IMR-90 (cell line): Measurements from ENCODE around the gene TPST1. TPM values are rescaled to one million over a fixed set of nuclear protein-coding genes. Genes with fewer than 3 reads are reported as not detected.

ENCODE experiments used
- ATAC-seq: fragments of 200-7000 bp; cut with Tn5 transposase; 2 replicates; pipeline ENCODE4 v1.9.1; 2020; ENCODE audit warnings: low read depth, mild to moderate bottlenecking, moderate library complexity
- BruUV-seq: library from RNA; stranded (reverse); fragments of 400-500 nt; replicated peaks from 2 replicates; lab custom pipeline; 2021; lab: Mats Ljungman, UMichigan
- CTCF ChIA-PET: fragments of 300-600 bp; formaldehyde crosslinking; extraction: SDS; loops from one replicate; lab custom pipeline; 2021; ENCODE audit warnings: antibody characterized with exemption; lab: Yijun Ruan, JAX
- POLR2A ChIA-PET: fragments of 300-600 bp; sonication (Branson Sonifier 250); formaldehyde crosslinking; loops from one replicate; lab custom pipeline; 2022; ENCODE audit warnings: antibody characterized with exemption; ENCODE audit not compliant: unreplicated experiment; lab: Charles Lee
- DNase-seq: peaks from one replicate; pipeline ENCODE4 v3.0.0; 2013
- H2AFZ ChIP-seq: replicated peaks from 2 replicates; pipeline ENCODE3; 2013; ENCODE audit warnings: low read length, mild to moderate bottlenecking; ENCODE audit not compliant: poor library complexity
- H2AK5ac ChIP-seq: 2 replicates; pipeline ENCODE4 v1.6.1; 2013; ENCODE audit warnings: low read depth, low read length, inconsistent platforms
- H2AK9ac ChIP-seq: replicated peaks from 2 replicates; pipeline ENCODE3; 2013; ENCODE audit warnings: mild to moderate bottlenecking, low read depth, low read length, moderate library complexity; ENCODE audit not compliant: poor library complexity
- H2BK120ac ChIP-seq: 2 replicates; pipeline ENCODE4 v1.6.1; 2013; ENCODE audit warnings: low read depth, low read length, inconsistent platforms
- H2BK15ac ChIP-seq: 3 replicates; pipeline ENCODE4 v1.6.1; 2013; ENCODE audit warnings: low read depth, low read length, inconsistent platforms
- H2BK20ac ChIP-seq: 2 replicates; pipeline ENCODE4 v1.6.1; 2013; ENCODE audit warnings: low read depth, mild to moderate bottlenecking, inconsistent platforms, low read length, moderate library complexity
- H2BK5ac ChIP-seq: 2 replicates; pipeline ENCODE4 v1.6.1; 2013; ENCODE audit warnings: mild to moderate bottlenecking, low read depth, low read length, inconsistent platforms; ENCODE audit not compliant: poor library complexity, severe bottlenecking
- H3K14ac ChIP-seq: replicated peaks from 2 replicates; pipeline ENCODE4 v1.6.1; 2013; ENCODE audit warnings: low read depth, low read length, inconsistent platforms
- H3K18ac ChIP-seq: 2 replicates; pipeline ENCODE4 v1.6.1; 2013; ENCODE audit warnings: low read depth, low read length, control low read depth
- H3K23ac ChIP-seq: 2 replicates; pipeline ENCODE4 v1.6.1; 2013; ENCODE audit warnings: low read depth, low read length, inconsistent platforms
- H3K27ac ChIP-seq: 2 replicates; pipeline ENCODE4 v1.5.1; 2013; ENCODE audit warnings: mild to moderate bottlenecking, control low read depth, low read length; ENCODE audit not compliant: insufficient read depth
- H3K27me3 ChIP-seq: 2 replicates; pipeline ENCODE4 v1.6.1; 2013; ENCODE audit warnings: low read length; ENCODE audit not compliant: control insufficient read depth, insufficient read depth
- H3K36me3 ChIP-seq: 2 replicates; pipeline ENCODE4 v1.6.1; 2013; ENCODE audit warnings: low read length, mixed read lengths; ENCODE audit not compliant: control insufficient read depth, insufficient read depth
- H3K4ac ChIP-seq: 2 replicates; pipeline ENCODE4 v1.6.1; 2013; ENCODE audit warnings: low read depth, low read length, inconsistent platforms
- H3K4me1 ChIP-seq: 2 replicates; pipeline ENCODE4 v1.6.1; 2013; ENCODE audit warnings: low read length, mixed read lengths; ENCODE audit not compliant: control insufficient read depth, insufficient read depth
- H3K4me2 ChIP-seq: 2 replicates; pipeline ENCODE4 v1.6.1; 2013; ENCODE audit warnings: low read depth, mild to moderate bottlenecking, control low read depth, low read length, moderate library complexity
- H3K4me3 ChIP-seq: 2 replicates; pipeline ENCODE4 v1.5.1; 2013; ENCODE audit warnings: low read depth, mild to moderate bottlenecking, control low read depth, low read length, moderate library complexity; ENCODE audit not compliant: insufficient read depth
- H3K56ac ChIP-seq: 2 replicates; pipeline ENCODE4 v1.6.1; 2013; ENCODE audit warnings: low read length, inconsistent platforms; ENCODE audit not compliant: insufficient read depth; ENCODE audit errors: extremely low read depth
- H3K79me1 ChIP-seq, 2 experiments: 2 replicates each; pipeline ENCODE4 v1.6.1; 2013; ENCODE audit warnings: low read length in 2 of 2, inconsistent platforms in 1 of 2, low read depth in 1 of 2
- H3K9ac ChIP-seq: 2 replicates; pipeline ENCODE4 v1.6.1; 2013; ENCODE audit warnings: low read depth, low read length, control low read depth
- H3K9me1 ChIP-seq: 2 replicates; pipeline ENCODE4 v1.6.1; 2013; ENCODE audit warnings: low read length, inconsistent platforms; ENCODE audit not compliant: insufficient read depth
- H3K9me3 ChIP-seq: 2 replicates; pipeline ENCODE4 v1.6.1; 2013; ENCODE audit warnings: low read length; ENCODE audit not compliant: control insufficient read depth, insufficient read depth
- H4K20me1 ChIP-seq: 2 replicates; pipeline ENCODE4 v1.6.1; 2013; ENCODE audit warnings: low read length, inconsistent platforms; ENCODE audit not compliant: insufficient read depth
- H4K5ac ChIP-seq: 2 replicates; pipeline ENCODE4 v1.6.1; 2013; ENCODE audit warnings: mild to moderate bottlenecking, low read depth, low read length, control low read depth
- H4K8ac ChIP-seq, 2 experiments: 2 replicates each; pipeline ENCODE4 v1.6.1; 2013; ENCODE audit warnings: low read depth in 2 of 2, low read length in 2 of 2, control low read depth in 1 of 2, inconsistent platforms in 1 of 2
- H4K91ac ChIP-seq: 2 replicates; pipeline ENCODE4 v1.6.1; 2013; ENCODE audit warnings: low read depth, low read length, inconsistent platforms; ENCODE audit not compliant: insufficient read depth
- ELK1 ChIP-seq: fragments of 150-350 bp; IDR thresholded peaks from 2 replicates; pipeline ENCODE4 v1.6.1; 2016; ENCODE audit warnings: low read depth, mild to moderate bottlenecking, low read length, moderate library complexity, borderline replicate concordance
- FOS ChIP-seq: fragments of 150-350 bp; IDR thresholded peaks from 2 replicates; pipeline ENCODE4 v1.6.1; 2016; ENCODE audit warnings: low read depth, low read length
- MAZ ChIP-seq: IDR thresholded peaks from 2 replicates; pipeline ENCODE4 v1.6.1; 2012; ENCODE audit warnings: low read depth, mild to moderate bottlenecking, low read length, improper control_type of control experiment, moderate library complexity, borderline replicate concordance
- MXI1 ChIP-seq: IDR thresholded peaks from 2 replicates; pipeline ENCODE4 v1.6.1; 2012; ENCODE audit warnings: low read depth, mild to moderate bottlenecking, low read length, moderate library complexity, borderline replicate concordance
- RFX5 ChIP-seq: IDR thresholded peaks from 2 replicates; pipeline ENCODE4 v1.8.0; 2012; ENCODE audit warnings: low read depth, mild to moderate bottlenecking, low read length, moderate library complexity
- SMC3 ChIP-seq: fragments of 150-350 bp; IDR thresholded peaks from 2 replicates; pipeline ENCODE4 v1.6.1; 2016; ENCODE audit warnings: low read depth, mild to moderate bottlenecking, antibody characterized with exemption, low read length, moderate library complexity
- WGBS, 2 experiments: methylation state at CpG; one replicate each; pipeline versions ENCODE4 v1.1.5 to v1.1.7; 2013; ENCODE audit warnings: missing lambda C conversion rate in 2 of 2; ENCODE audit not compliant: insufficient read length in 1 of 2; ENCODE audit errors: extremely low coverage in 2 of 2; 5-methylcytosine and 5-hydroxymethylcytosine counted together
- dilution Hi-C: fragments of 300-500 bp; cut with HindIII; formaldehyde crosslinking; loops from one replicate; pipeline ENCODE4 v1.14.3; 2018; ENCODE audit warnings: low sequenced_read_pairs; ENCODE audit not compliant: unreplicated experiment
- in situ Hi-C: fragments of 300-500 bp; cut with MboI; formaldehyde crosslinking; loops from 3 replicates; pipeline ENCODE4 v1.14.3; 2019; ENCODE audit warnings: low sequenced_read_pairs, inconsistent platforms, mixed read lengths
- intact Hi-C: fragments of 100-400 bp; cut with micrococcal nuclease; formaldehyde crosslinking; loops from 2 replicates; pipeline ENCODE4 v1.10.0; 2022
- polyA plus RNA-seq, 3 experiments: library from polyadenylated mRNA; depleted of rRNA; stranded (reverse); fragments of >200 nt; gene quantifications; 2 replicates each; pipeline ENCODE4 v1.2.3, GENCODE V29; 2012; ENCODE audit warnings: low replicate concordance in 1 of 3
- total RNA-seq: library from RNA; depleted of rRNA; stranded (reverse); fragments of >200 nt; gene quantifications from 2 replicates; pipeline ENCODE4 v1.2.3, GENCODE V29; 2012

The TPST1 gene
- total and polyA plus RNA-seq, 2 of the 4 experiments (the other 2 are of a cell fraction) = 37.7 to 58.6 TPM

GRCh38 chr7:66193146-66193725, 11.9 kb upstream of the TPST1 start:
- no peaks in the 10 kb centered on the region for H3K9me1 ChIP-seq
- H3K4ac ChIP-seq = no peak overlapping the region
- no peak overlapping the region for H2BK120ac ChIP-seq
- H3K56ac ChIP-seq = no peak overlapping the region
- no peak for DNase-seq
- H2AK5ac ChIP-seq = no peak overlapping the region
- no peak overlapping the region for H3K9ac ChIP-seq
- no peak for ATAC-seq
- in situ Hi-C loops (no loop called here), intact Hi-C loops (no loop called here), dilution Hi-C loops (no loop called here)
- no peak overlapping the region for H2BK5ac ChIP-seq
- H4K91ac ChIP-seq = no peak overlapping the region
- no peak overlapping the region for H2AK9ac ChIP-seq
- H2BK15ac ChIP-seq = no peak overlapping the region
- H3K27me3 ChIP-seq = peaks cover 6% of the 10 kb centered on the region
- no peak overlapping the region for H2AFZ ChIP-seq
- TF ChIP-seq SMC3 = no peak
- no peak for TF ChIP-seq MXI1
- TF ChIP-seq MAZ = no peak
- TF ChIP-seq FOS = no peak
- TF ChIP-seq RFX5 = no peak
- no peak for TF ChIP-seq ELK1
- H4K8ac ChIP-seq = no peak overlapping the region
- no peak overlapping the region for H3K4me2 ChIP-seq
- H4K20me1 ChIP-seq = no peaks in the 10 kb centered on the region
- no peak overlapping the region for H2BK20ac ChIP-seq
- no peak overlapping the region for H3K4me3 ChIP-seq
- no peaks in the 10 kb centered on the region for H3K79me1 ChIP-seq
- CTCF ChIA-PET = no interaction called here
- 70% methylated on average over 3 of the region's 6 CpGs; no CpG with 5 or more reads in 1 of the 2 experiments for WGBS, 2 experiments
- H3K18ac ChIP-seq = no peak overlapping the region
- no peaks in the 10 kb centered on the region for H3K9me3 ChIP-seq
- peaks cover 1% of the 10 kb centered on the region; the same call in 1 of the 2 replicates for H3K4me1 ChIP-seq
- H3K23ac ChIP-seq = no peak overlapping the region
- no peak overlapping the region for H3K14ac ChIP-seq
- H3K36me3 ChIP-seq = no peaks in the 10 kb centered on the region
- POLR2A ChIA-PET = no interaction called here
- H4K5ac ChIP-seq = no peak overlapping the region
- BruUV-seq = no TSS peak
- H3K27ac ChIP-seq = no peak overlapping the region
